NCI-H1105 (cell line): Measurements from ENCODE around the gene GUK1.

ENCODE experiments used
- DNase-seq: peaks from one replicate; lab custom pipeline; 2025; lab: John Stamatoyannopoulos, UW

GUK1 gene

DNA sequence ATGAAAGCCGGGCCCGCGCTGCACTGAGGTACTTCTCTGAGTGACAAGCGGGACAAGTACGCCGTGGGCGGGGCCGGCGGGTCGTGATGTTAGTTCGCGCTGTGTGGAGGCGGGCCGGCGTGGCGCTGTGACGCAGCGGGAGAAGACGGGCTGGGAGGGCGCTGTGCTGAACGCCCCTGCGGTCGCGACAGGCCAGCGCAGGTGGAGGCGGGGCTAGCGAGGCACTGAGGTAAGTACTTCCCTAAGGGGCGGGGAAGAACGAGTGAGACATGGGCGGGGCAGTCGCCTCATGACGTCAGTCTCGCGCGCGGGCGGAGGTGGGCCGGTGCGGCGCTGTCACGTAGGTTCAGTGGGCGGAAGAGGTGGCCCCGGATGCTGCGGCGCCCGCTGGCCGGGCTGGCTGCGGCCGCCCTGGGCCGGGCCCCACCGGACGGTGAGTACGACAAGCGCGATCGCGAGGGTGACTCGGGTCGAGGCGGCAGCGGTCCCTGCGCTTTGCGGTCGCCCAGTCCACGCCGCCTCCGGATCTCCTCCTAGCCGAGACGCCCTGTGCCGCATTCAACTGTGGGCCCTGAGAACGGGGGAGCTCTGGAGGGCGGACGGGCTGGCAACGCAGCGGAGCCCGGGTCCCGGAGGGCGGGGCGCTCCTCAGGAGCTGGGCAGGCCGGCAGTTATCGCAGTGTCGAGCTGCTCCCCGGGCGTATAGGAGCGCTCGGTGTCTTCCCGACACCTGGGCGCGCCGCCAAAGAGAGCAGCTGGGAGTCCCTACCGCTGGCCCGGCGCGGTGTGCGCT lies at the start of gene GUK1:
TSS of gene GUK1 (plus strand) at position 349 of the 793 bp plus-strand sequence. CDS start at position 373, 24 bp downstream.
- peak; percentile 94 for DNase-seq

DNA sequence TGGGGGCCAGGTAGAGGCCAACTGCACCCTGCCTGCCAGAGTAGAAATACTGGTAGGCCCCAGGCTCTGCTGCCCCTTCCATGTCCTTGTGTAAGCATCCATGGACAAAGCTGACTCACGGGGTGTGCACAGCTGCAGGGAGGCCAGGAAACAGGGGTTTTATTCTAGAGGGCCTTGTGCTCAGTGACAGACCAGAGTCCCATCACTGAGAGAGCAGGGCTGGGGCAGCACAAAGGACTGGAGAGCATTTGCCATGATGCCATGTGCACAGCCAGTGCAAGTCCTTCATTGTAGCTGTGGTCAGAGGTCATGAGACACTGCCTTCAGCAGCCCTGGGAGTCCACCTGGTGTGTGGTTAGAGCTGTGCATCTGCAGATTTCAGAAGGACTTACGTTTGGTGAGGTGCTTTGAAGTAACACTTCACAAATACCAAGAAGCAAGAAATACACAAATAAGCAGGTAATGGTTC lies 49.4 kb upstream of the GUK1 start:
- DNase-seq: no peak

DNA sequence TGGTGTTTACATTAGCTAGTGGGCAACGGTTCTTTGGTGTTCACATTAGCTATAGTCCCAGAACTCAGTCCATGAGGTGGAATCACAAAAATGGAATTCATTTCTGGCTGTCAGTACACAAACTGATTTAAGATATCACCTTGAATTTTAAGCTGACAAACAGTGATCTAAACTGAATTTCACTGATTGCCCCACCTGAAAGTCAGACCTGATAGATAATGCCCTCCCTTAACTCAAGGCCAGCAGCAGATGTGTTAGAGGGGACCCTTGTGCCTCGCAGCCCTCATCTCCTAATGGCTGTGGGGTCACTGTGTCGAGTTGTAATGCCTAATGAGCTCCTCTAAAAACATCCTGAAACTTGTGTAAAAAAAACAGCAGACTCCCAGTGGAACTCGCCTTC lies 49.0 kb upstream of the GUK1 start:
- DNase-seq: no peak

DNA sequence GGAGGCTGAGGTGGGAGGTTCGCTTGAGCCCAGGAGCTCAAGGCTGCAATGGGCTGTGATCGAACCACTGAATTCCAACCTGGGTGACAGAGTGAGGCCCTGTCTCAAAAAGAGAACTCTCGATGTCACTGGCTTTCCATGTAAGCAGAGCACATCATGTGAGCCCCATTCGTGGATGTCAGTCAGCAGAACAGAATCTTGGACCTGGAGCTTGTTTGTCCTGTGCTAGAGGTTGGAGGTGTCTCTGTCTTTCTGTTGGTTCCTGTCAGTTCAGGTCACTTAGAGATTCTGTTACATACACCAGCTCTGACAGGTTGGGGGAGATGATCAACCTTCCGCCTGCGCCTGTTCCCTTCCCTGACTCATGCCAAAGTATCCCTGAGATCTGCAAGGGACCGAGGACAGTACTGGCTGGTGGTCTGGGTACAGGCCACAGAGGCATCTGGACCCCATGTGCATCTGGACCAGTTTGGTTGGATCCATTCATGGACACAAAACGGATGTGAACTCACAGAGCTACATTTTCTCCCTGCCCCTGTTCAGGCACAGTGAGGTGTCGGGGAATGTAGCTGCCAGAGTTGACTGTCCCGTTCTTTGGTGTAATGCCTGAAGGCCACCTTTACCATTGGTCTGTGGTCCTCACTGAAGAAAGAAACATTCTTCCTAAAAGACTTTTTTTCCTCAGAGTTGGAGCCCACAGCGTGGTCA lies 47.6 kb upstream of the GUK1 start:
- DNase-seq: no peak

DNA sequence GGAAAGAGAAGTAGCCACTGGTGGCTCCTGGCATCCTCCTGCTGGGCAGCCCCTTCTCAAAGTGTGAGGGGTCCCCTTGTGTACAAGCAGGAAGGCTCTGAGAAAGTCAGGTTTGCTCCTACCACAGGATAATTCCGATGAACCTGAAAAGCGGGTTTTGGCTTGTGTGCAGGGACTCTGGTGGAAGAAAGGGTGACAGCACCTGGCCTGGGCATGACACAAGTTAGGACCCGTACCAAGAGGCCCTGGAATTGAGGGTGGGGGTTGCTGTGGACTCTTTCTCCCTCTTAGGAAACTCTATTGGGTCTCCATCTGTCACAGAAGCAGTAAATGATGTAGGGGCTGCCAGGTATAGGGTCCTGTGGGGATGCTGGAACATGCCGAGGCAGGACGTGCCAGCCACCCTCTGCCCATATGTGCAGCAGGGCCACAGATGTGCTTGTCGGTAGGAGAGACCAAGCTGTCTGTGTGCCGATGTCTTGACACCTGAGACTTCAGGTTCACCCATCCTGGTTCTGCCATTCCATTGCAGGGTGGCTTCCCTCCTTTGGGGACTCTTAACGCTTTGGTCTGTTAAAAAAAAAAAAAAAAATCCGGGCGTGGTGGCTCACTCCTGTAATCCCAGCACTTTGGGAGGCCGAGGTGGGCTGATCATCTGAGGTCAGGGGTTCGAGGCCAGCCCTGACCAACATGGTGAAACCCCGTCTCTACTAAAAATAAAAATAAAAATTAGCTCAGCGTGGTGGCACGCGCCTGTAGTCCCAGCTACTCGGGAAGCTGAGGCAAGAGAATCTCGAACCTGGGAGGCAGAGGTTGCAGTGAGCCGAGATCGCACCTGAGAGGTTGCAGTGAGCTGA lies 46.8 kb upstream of the GUK1 start:
- DNase-seq: no peak

GRCh38 chr1:228094432-228095016 lies 45.6 kb upstream of the GUK1 start:
- no peak for DNase-seq

DNA sequence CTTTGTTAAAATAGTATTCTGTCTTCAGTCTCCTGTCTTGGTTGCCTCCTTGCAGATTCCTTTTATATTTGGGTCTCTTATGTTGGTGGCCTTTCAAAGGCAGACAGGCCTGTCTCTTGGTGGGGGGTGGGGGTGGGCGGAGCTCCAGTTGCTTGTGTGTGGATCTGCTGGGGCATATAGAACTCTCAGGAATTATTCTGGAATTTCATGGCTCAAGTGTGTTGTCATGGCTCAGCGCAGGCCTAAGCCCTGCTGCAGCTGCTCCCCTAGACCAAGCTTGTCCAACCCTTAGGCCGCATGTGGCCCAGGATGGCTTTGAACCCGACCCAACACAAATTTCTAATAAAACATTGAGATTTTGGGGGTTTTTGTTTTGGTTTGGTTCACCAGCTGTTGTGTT lies 44.9 kb upstream of the GUK1 start:
- DNase-seq: no peak

DNA sequence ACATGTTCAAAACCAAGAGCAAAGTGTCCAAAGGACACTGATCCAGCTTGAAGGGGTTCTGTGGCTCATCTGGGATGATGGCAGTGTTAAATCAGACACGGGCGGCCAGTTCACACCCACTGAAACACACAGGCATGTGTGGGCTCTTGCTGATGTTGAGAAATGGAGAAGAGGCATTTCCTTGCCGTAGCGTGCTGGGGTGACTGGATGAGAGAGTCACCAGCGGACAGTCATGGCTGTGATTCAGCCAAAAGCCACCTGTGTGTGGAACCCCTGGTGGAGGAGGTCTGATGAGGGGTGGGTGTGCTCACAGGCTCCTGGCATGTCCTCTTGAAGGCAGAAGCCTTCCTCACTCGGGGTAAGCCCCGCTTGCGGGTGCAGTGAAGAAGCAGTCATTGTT lies 44.1 kb upstream of the GUK1 start:
- DNase-seq: no peak

GRCh38 chr1:228096416-228097332 lies 43.4 kb upstream of the GUK1 start:
- no peak for DNase-seq

- no peak for DNase-seq
These were observed 42.6 kb upstream of the GUK1 start for GRCh38 chr1:228097333-228098081.

GRCh38 chr1:228098323-228098931 lies 41.7 kb upstream of the GUK1 start:
- no peak for DNase-seq

DNA sequence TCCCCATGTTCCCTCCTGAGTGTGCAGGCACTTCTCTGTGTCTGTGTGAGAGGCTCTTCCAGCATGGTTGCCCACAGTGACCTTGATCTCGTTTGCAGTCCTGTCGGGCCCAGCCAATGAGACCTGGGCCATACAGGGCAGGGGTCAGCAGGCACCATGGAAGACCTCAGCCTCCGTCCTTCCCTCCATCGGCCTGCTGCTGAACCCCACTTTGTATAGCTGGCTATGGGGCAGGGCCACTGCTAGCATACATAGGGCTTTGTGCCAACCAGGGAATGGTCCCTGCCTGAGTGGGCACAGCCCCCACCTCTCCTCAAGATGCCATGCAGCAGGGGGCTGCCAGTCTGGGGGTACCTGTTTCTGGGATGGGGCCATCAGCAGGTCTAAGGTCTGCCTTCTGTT lies 40.7 kb upstream of the GUK1 start:
- DNase-seq: no peak

GRCh38 chr1:228100822-228101613 lies 39.1 kb upstream of the GUK1 start:
- DNase-seq: no peak

DNA sequence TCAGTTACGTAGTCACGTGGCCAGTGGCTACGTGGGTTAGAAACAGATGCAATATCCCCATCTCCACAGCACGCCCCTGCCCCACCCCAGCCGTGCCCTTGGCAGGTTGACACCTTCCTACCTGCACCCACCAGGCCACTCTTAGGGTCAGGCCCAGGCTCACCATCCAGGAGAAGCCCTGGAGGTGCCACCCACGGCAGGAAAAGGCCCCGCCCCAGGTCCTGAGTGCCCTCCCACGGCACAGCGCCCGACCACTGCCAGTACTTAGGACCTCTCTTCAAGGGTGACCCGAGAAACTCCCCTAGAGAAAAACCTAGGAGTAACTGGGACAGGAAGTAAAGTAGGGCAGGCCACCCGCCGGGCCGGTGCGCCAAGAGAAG lies 38.5 kb upstream of the GUK1 start:
- DNase-seq: no peak

DNA sequence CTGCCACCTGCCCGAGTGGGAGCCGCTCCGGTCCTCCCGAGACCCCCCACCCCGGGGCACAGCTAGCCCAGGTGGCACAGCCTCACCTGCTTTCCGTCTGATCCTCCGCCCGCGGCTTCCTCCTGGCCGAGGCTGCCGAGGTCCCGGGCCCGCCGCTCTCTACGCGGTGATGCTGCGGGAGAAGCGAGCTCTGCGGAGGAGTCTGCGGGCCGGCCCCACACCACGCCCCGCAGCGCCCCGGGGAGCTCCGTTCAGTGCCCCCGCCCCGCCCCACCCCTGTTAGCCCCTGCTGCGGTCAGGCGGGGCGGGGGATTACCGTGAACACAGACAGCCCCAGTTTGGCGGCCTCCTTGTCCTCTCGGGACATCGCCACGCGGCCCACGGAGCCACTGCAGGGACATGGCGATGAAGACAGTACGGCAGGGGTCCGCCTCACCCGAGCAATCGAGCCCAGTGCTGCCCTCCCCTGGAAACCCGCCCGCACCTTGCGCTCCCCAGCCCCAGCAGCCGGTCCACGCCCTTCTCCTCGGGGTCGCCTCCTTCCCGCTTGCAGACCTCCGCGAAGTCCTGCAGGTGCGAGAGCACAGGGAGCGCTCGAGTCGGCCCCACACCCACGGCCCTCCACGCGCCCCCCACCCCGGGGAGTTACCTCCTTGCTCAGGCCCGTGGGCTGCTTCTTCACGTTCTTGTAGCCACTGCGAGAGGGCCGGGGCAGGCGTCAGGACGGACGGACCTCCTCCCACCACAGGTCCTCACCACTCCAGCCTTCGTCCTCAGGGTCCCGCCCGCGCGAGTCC lies 37.9 kb upstream of the GUK1 start:
- peak; percentile 4 for DNase-seq

GRCh38 chr1:228102791-228103620 lies 37.1 kb upstream of the GUK1 start, which contains the start of gene C1orf35:
TSS of gene C1orf35 (minus strand) at chr1:228103325. CDS start at chr1:228103227, 98 bp downstream.
- peak; percentile 81 for DNase-seq
